GM18907 (cell line): Measurements from ENCODE around the gene KCNK15.

Experiments used
- ATAC-seq: cut with Tn5 transposase; IDR thresholded peaks from one replicate; pipeline ENCODE4 v1.9.1; 2021; ENCODE audit warnings: mild to moderate bottlenecking, moderate library complexity; ENCODE audit not compliant: unreplicated experiment

KCNK15 gene

GRCh38 chr20:44733341-44734069 lies 12.2 kb upstream of the KCNK15 start:
- ATAC-seq: no peak

GRCh38 chr20:44734938-44735337 lies 10.7 kb upstream of the KCNK15 start:
- no peak for ATAC-seq

GRCh38 chr20:44735816-44736169 lies 9.9 kb upstream of the KCNK15 start:
- ATAC-seq: no peak

DNA sequence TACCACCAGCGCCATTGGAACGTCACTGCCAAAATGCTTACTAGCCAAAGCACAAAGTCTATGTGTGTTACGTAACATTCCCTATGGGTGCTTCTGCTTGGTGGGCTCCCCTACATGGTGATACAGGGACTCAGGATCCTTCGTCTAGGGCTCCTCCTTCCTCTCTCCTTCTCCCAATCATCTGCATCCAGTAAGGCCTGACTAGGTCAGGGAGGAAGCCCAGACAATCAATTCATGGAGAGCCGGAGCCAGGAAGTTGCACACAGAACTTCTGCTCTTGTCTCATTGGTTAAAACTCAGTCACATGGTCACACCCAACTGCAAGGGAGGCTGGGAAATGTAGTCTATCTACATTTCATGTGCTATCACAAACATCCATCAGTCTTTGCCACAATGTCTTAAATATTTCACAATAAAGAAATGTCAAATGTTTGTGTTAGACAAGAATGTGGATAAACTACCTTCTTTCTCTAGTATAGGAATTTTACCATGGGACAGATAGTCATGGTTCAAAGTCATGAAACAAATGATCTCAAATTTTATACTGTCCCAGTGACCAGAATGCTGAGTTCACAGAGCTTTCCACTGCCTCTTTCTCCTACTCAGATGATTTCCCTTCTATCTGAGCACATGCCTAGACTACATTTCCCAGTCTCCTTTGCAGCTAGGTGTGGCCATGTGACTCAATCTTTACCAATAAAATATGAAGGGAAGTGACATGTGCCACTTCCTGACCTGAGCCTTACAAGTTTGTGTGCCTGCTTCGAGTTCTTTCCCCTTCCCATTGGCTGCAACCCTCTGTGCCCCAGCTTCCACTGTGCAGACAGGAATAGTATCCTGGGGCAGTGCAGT lies 9.3 kb upstream of the KCNK15 start:
- no peak for ATAC-seq

GRCh38 chr20:44737116-44737515 lies 8.5 kb upstream of the KCNK15 start:
- no peak for ATAC-seq

GRCh38 chr20:44738813-44739477 lies 6.7 kb upstream of the KCNK15 start:
- no peak for ATAC-seq

GRCh38 chr20:44739942-44740341 lies 5.7 kb upstream of the KCNK15 start:
- ATAC-seq: no peak

DNA sequence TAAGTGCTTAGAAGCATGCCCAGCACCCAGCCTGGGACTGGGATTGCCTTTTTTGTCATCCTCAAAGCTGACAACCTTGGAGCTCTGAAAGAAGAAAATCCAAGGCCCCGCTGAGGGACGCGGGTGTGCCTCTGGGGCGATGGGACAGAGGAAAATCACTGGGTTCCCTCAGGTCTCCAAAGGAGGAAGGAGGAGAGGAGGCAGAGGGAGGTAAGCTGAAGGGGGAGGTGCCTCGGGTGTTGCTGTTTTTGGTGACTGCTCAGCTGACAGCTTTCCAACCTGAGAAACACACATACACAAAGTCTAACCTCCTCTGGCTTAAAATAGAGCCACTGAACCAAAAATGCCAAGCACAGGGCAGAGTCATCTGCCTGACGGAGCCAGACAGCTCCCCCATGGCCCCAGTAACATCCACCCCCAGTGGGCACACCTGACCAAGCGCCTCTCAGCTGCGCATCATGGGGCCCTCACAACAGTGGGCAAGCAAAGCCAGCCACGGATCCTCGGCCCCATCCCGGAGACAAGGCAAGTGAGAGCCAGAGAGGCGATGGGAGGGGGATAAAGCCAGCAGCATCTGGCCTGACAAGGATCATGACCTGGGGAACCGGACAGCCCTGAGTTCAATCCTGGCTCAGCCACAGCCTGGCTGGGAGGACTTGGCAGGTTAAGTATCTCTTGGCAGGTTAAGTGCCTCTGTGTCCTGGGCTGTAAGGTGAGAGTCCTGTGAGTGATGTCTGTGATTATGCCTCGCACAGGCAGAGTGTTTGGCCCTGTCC lies 3.2 kb upstream of the KCNK15 start:
- ATAC-seq: no peak

DNA sequence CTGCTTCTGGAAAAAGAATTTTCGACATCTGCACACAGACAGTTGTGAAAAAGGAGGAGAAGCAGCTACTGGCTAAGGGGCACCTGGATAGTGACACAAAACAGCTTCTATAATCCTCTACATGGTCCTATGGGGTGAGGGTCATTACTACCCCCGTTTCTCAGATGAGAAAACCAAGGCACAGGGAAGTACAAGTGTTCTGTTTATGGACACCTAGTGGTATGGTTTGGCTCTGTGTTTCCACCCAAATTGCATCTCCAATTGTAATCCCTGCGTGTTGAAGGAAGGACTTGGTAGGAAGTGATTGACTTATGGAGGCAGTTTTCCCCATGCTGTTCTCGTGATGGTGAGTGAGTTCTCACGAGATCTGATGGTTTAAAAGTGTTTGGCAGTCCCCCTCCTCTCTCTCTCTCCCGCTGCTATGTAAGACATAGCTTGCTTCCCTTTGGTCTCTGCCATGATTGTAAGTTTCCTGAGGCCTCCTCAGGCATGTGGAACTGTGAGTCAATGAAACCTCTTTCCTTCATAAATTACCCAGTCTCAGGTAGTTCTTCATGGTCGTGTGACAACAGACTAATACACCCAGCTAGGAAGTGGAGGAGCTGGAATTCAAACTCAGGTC lies 2.5 kb upstream of the KCNK15 start:
- ATAC-seq: no peak

- no peak for ATAC-seq
Measured at GRCh38 chr20:44743916-44744655, 1.6 kb upstream of the KCNK15 start.

DNA sequence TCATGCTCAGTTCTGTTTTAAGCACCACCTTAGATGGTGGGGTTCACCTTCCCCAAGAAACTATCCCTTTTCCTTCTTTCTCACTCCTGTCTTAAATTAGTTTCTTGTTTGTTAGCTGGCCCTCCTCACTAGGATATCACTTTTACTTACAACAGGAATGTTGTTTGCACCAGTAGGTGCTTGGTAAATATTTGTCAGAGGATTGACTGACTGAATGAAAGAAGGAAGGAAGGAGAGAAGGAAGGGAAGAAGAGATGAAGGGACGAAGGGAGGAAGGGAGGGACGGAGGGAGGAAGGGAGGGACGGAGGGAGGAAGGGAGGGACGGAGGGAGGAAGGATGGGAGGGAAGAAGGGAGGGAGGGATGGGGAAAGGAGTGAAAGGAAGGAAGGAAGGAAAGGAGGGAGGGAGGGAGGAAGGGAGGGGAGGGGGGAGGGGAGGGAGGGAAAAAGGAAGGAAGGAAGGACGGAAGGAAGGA lies 505 bp upstream of the KCNK15 start:
- ATAC-seq: no peak

DNA sequence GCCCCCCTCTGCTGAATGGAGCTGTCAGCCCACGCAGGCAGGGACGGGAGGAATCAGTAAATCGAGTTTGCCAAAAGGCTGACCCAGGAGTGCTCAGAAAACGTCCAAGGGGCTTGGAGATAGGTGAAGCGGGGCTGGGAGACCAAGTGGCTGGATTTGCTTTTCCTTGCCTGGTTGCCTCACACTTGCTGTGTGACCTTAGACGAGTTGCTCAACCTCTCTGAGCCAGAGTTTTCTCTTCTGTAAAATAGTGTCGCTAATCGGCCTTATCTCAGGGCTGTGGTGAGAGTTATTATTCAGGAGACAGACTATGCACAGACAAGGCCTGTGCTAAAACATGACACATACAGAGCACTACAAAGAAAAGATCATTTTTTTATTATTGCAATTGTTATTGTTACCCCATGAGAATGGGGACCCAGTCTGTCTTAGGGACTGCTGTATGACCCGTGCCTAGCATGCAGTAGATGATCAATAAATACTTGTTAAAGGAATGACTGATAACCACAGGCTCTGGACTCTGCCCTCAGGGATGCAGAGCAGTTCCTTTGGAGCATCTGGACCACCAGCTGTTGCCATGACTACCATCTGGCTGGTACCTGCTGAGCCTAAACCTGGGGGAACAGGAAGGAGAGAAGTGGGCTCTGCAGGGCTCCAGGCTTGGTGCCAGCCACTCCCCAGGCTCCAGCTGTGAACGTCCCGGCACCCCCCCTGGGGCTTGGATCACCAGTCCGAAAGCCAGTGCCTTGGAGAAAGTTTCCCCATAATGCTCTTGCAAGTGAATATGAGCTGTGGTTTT lies 901 bp downstream of the KCNK15 start:
- no peak for ATAC-seq

GRCh38 chr20:44747166-44748004 lies 1.7 kb downstream of the KCNK15 start:
- ATAC-seq: no peak

- no peak for ATAC-seq
Measured at GRCh38 chr20:44748005-44748370, 2.3 kb downstream of the KCNK15 start.

DNA sequence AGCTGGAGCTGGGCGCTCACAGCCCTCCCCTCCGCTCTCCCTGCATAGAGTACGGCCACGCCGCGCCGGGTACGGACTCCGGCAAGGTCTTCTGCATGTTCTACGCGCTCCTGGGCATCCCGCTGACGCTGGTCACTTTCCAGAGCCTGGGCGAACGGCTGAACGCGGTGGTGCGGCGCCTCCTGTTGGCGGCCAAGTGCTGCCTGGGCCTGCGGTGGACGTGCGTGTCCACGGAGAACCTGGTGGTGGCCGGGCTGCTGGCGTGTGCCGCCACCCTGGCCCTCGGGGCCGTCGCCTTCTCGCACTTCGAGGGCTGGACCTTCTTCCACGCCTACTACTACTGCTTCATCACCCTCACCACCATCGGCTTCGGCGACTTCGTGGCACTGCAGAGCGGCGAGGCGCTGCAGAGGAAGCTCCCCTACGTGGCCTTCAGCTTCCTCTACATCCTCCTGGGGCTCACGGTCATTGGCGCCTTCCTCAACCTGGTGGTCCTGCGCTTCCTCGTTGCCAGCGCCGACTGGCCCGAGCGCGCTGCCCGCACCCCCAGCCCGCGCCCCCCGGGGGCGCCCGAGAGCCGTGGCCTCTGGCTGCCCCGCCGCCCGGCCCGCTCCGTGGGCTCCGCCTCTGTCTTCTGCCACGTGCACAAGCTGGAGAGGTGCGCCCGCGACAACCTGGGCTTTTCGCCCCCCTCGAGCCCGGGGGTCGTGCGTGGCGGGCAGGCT lies 4.6 kb downstream of the KCNK15 start:
- ATAC-seq: no peak

GRCh38 chr20:44752099-44752931 lies 6.7 kb downstream of the KCNK15 start:
- no peak for ATAC-seq

DNA sequence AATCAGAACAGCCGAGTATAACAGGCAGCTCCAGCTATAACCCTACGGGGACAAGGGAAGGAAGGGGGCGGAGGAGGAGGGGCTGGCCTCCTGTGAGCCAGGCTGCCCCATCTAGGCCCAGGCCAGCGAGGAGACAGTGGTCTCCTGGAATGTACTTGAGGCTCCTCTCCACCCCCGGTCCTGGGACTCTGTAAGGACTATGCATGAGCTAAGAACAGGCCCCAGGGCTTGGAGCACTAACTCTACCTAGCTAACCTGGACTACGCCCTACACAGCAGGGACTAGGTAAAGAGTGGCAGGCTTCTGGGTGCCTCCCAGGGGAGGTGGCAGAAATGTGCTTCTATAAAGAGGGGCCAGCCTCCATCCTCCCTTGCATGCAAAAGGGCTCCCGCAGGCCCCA lies 8.9 kb downstream of the KCNK15 start:
- ATAC-seq: no peak
